ENCODE results near the gene PLCH1.
"Not testable (repeated sequence)": the region's sequence is repeated elsewhere in the genome, so short reads cannot be mapped to it uniquely, and the experiment has no call there.

Gene PLCH1

GRCh38 chr3:155639462-155640055 lies 105.3 kb downstream of the PLCH1 start:
- no peak for DNase-seq

GRCh38 chr3:155638461-155638860 lies 106.4 kb downstream of the PLCH1 start:
- not testable (repeated sequence) for DNase-seq

GRCh38 chr3:155637567-155637966 lies 107.3 kb downstream of the PLCH1 start:
- DNase-seq = no peak

- no peak for DNase-seq
Measured at GRCh38 chr3:155635056-155635455, 109.8 kb downstream of the PLCH1 start.

GRCh38 chr3:155634121-155634719 lies 110.7 kb downstream of the PLCH1 start:
- no peak for DNase-seq

GRCh38 chr3:155631323-155632019 lies 113.4 kb downstream of the PLCH1 start:
- DNase-seq = no peak

GRCh38 chr3:155629556-155629955 lies 115.3 kb downstream of the PLCH1 start:
- no peak for DNase-seq

GRCh38 chr3:155629056-155629455 lies 115.8 kb downstream of the PLCH1 start:
- no peak for DNase-seq

- not testable (repeated sequence) for DNase-seq
Measured at GRCh38 chr3:155622647-155623046, 122.2 kb downstream of the PLCH1 start.

- not testable (repeated sequence) for DNase-seq
Measured at GRCh38 chr3:155620552-155620951, 124.3 kb downstream of the PLCH1 start.

GRCh38 chr3:155619118-155619915 lies 125.6 kb downstream of the PLCH1 start:
- no peak for DNase-seq

GRCh38 chr3:155618543-155618942 lies 126.3 kb downstream of the PLCH1 start:
- no peak for DNase-seq

- no peak for DNase-seq
Measured at GRCh38 chr3:155617346-155617925, 127.4 kb downstream of the PLCH1 start.

- DNase-seq = not testable (repeated sequence)
Measured at GRCh38 chr3:155615141-155615540, 129.7 kb downstream of the PLCH1 start.

GRCh38 chr3:155614410-155614809 lies 130.5 kb downstream of the PLCH1 start:
- DNase-seq = not testable (repeated sequence)

GRCh38 chr3:155611456-155611855 lies 133.4 kb downstream of the PLCH1 start:
- no peak for DNase-seq

GRCh38 chr3:155609586-155609985 lies 135.3 kb downstream of the PLCH1 start:
- DNase-seq = no peak

- no peak for DNase-seq
Measured at GRCh38 chr3:155608228-155608920, 136.5 kb downstream of the PLCH1 start.

GRCh38 chr3:155607761-155608160 lies 137.1 kb downstream of the PLCH1 start:
- no peak for DNase-seq

- DNase-seq = no peak
Measured at GRCh38 chr3:155605571-155605970, 139.3 kb downstream of the PLCH1 start.

GRCh38 chr3:155604967-155605366 lies 139.9 kb downstream of the PLCH1 start:
- DNase-seq = no peak

- no peak for DNase-seq
Measured at GRCh38 chr3:155604126-155604525, 140.7 kb downstream of the PLCH1 start.

Measured in right forelimb (tissue), 1 donor.